Measurements from ENCODE around the gene TBC1D7. TPM values are rescaled to one million over a fixed set of nuclear protein-coding genes. Genes with fewer than 3 reads are reported as not detected.
A peak's percentile ranks its signal among the peaks of the same experiment; 100 is the strongest.

Gene TBC1D7
- total RNA-seq, 1 donor from 2014 or later: 27.9 TPM

- Histone ChIP-seq H3K9ac (ENCODE audit: low read length) (no peak overlapping the region), H3K27ac (ENCODE audit: low read depth, low read length) (no peak overlapping the region), H3K36me3 (ENCODE audit: insufficient read depth, low read length) (peaks cover 30% of the 10 kb centered on the region), H3K4me2 (ENCODE audit: low read length) (no peak overlapping the region), H4K20me1 (ENCODE audit: insufficient read depth, low read length) (no peaks in the 10 kb centered on the region), H3K9me3 (ENCODE audit: insufficient read depth, low read depth, low read length) (no peaks in the 10 kb centered on the region), H3K4me3 (ENCODE audit: insufficient read depth, low read depth, low read length) (no peak overlapping the region), H3K27me3 (ENCODE audit: insufficient read depth, low read length) (no peaks in the 10 kb centered on the region), H2AFZ (ENCODE audit: low read depth, low read length) (no peak overlapping the region), H3K4me1 (ENCODE audit: insufficient read depth, low read length) (no peaks in the 10 kb centered on the region), H3K79me2 (ENCODE audit: insufficient read depth, low read length) (no peaks in the 10 kb centered on the region)
- no peak for FAIRE-seq
- no peaks in the 10 kb centered on the region for H3K27me3 Mint-ChIP-seq (ENCODE audit: low read depth, unreplicated experiment)
- H3K4me3 Mint-ChIP-seq (ENCODE audit: unreplicated experiment): no peak overlapping the region
- H3K36me3 Mint-ChIP-seq (ENCODE audit: low read depth, unreplicated experiment): peaks cover 14% of the 10 kb centered on the region
- TF ChIP-seq EZH2 (IDR thresholded peaks at IDR 0.05; ENCODE audit: insufficient read depth, low read length): no peak
- TF ChIP-seq CTCF (IDR thresholded peaks at IDR 0.05; ENCODE audit: insufficient read depth, low read depth, low read length): no peak
- DNase-seq (ENCODE audit: low read depth): no peak
- H3K4me1 Mint-ChIP-seq (ENCODE audit: low read depth, unreplicated experiment): peaks cover 7% of the 10 kb centered on the region
- no peak overlapping the region for H3K27ac Mint-ChIP-seq (ENCODE audit: unreplicated experiment)
- no peaks in the 10 kb centered on the region for H3K9me3 Mint-ChIP-seq (ENCODE audit: unreplicated experiment)
These were observed 17.2 kb downstream of the TBC1D7 start for GRCh38 chr6:13311155-13311554.

GRCh38 chr6:13308332-13308731, 20.0 kb downstream of the TBC1D7 start:
- H3K27ac ChIP-seq (ENCODE audit: low read depth, low read length): no peak overlapping the region
- Mint-ChIP-seq H3K36me3 (ENCODE audit: low read depth, unreplicated experiment) (peaks cover 12% of the 10 kb centered on the region), H3K27ac (ENCODE audit: unreplicated experiment) (no peak overlapping the region), H3K4me1 (ENCODE audit: low read depth, unreplicated experiment) (peaks cover 18% of the 10 kb centered on the region), H3K4me3 (ENCODE audit: unreplicated experiment) (no peak overlapping the region), H3K27me3 (ENCODE audit: low read depth, unreplicated experiment) (no peaks in the 10 kb centered on the region), H3K9me3 (ENCODE audit: unreplicated experiment) (no peaks in the 10 kb centered on the region)
- FAIRE-seq (no peak), DNase-seq (ENCODE audit: low read depth) (no peak)
- H3K9me3 ChIP-seq (ENCODE audit: insufficient read depth, low read depth, low read length): no peaks in the 10 kb centered on the region
- no peak overlapping the region for H3K9ac ChIP-seq (ENCODE audit: low read length)
- no peaks in the 10 kb centered on the region for H3K79me2 ChIP-seq (ENCODE audit: insufficient read depth, low read length)
- H3K4me2 ChIP-seq (ENCODE audit: low read length): no peak overlapping the region
- peaks cover 26% of the 10 kb centered on the region for H3K36me3 ChIP-seq (ENCODE audit: insufficient read depth, low read length)
- H3K4me1 ChIP-seq (ENCODE audit: insufficient read depth, low read length): peaks cover 19% of the 10 kb centered on the region
- H3K27me3 ChIP-seq (ENCODE audit: insufficient read depth, low read length): no peaks in the 10 kb centered on the region
- TF ChIP-seq CTCF (IDR thresholded peaks at IDR 0.05; ENCODE audit: insufficient read depth, low read depth, low read length) (no peak), EZH2 (IDR thresholded peaks at IDR 0.05; ENCODE audit: insufficient read depth, low read length) (no peak)
- H3K4me3 ChIP-seq (ENCODE audit: insufficient read depth, low read depth, low read length): no peak overlapping the region
- H2AFZ ChIP-seq (ENCODE audit: low read depth, low read length): no peak overlapping the region
- no peaks in the 10 kb centered on the region for H4K20me1 ChIP-seq (ENCODE audit: insufficient read depth, low read length)

- Histone ChIP-seq H3K27me3 (ENCODE audit: insufficient read depth, low read length) (no peaks in the 10 kb centered on the region), H3K9me3 (ENCODE audit: insufficient read depth, low read depth, low read length) (no peaks in the 10 kb centered on the region), H3K27ac (ENCODE audit: low read depth, low read length) (no peak overlapping the region), H3K9ac (ENCODE audit: low read length) (no peak overlapping the region), H4K20me1 (ENCODE audit: insufficient read depth, low read length) (peaks cover under 1% of the 10 kb centered on the region), H2AFZ (ENCODE audit: low read depth, low read length) (no peak overlapping the region), H3K79me2 (ENCODE audit: insufficient read depth, low read length) (no peaks in the 10 kb centered on the region), H3K36me3 (ENCODE audit: insufficient read depth, low read length) (peaks cover 26% of the 10 kb centered on the region), H3K4me1 (ENCODE audit: insufficient read depth, low read length) (peaks cover 27% of the 10 kb centered on the region), H3K4me2 (ENCODE audit: low read length) (no peak overlapping the region), H3K4me3 (ENCODE audit: insufficient read depth, low read depth, low read length) (no peak overlapping the region)
- H3K4me3 Mint-ChIP-seq (ENCODE audit: unreplicated experiment): no peak overlapping the region
- no peak overlapping the region for H3K27ac Mint-ChIP-seq (ENCODE audit: unreplicated experiment)
- peaks cover 25% of the 10 kb centered on the region for H3K4me1 Mint-ChIP-seq (ENCODE audit: low read depth, unreplicated experiment)
- peak; percentile 55 for DNase-seq (ENCODE audit: low read depth)
- FAIRE-seq: peak; percentile 5
- TF ChIP-seq EZH2 (IDR thresholded peaks at IDR 0.05; ENCODE audit: insufficient read depth, low read length): no peak
- TF ChIP-seq CTCF (IDR thresholded peaks at IDR 0.05; ENCODE audit: insufficient read depth, low read depth, low read length): no peak
- no peaks in the 10 kb centered on the region for H3K27me3 Mint-ChIP-seq (ENCODE audit: low read depth, unreplicated experiment)
- H3K9me3 Mint-ChIP-seq (ENCODE audit: unreplicated experiment): no peaks in the 10 kb centered on the region
- peaks cover 15% of the 10 kb centered on the region for H3K36me3 Mint-ChIP-seq (ENCODE audit: low read depth, unreplicated experiment)
These were observed 20.8 kb downstream of the TBC1D7 start for GRCh38 chr6:13307508-13307995.
